OCI-LY7 (cell line): ENCODE data around the gene CIITA.

Source experiments
- CTCF ChIP-seq: fragments of 200-600 bp; sonication (generic); conservative IDR thresholded peaks from 2 replicates; pipeline ENCODE4 v1.5.1; 2014; ENCODE audit warnings: mild to moderate bottlenecking, antibody characterized with exemption, low read length, moderate library complexity, mixed read lengths
- EZH2phosphoT487 ChIP-seq: fragments of 200-600 bp; sonication (generic); IDR thresholded peaks from 2 replicates; pipeline ENCODE4 v1.6.1; 2018; ENCODE audit warnings: low read depth, borderline replicate concordance, mild to moderate bottlenecking, mixed run types, antibody characterized with exemption, low read length, moderate library complexity, mixed read lengths

- TF ChIP-seq EZH2phosphoT487 (no peak), CTCF (0 out of 2 replicates have a peak, but pooled peaks have one; percentile 29)
These were observed 70.3 kb downstream of the CIITA start for GRCh38 chr16:10947211-10947787.
